Measurements from ENCODE around the gene UNKL.

Gene UNKL

GRCh38 chr16:1325673-1326371, 88.7 kb downstream of the UNKL start:
- DNase-seq (ENCODE audit: low read depth), result no peak

GRCh38 chr16:1325261-1325660, 89.2 kb downstream of the UNKL start:
- DNase-seq (ENCODE audit: low read depth), result no peak

GRCh38 chr16:1324286-1324826, 90.1 kb downstream of the UNKL start:
- no peak for DNase-seq (ENCODE audit: low read depth)

GRCh38 chr16:1323296-1324239, 90.9 kb downstream of the UNKL start:
- DNase-seq (ENCODE audit: low read depth), result no peak

- no peak for DNase-seq (ENCODE audit: low read depth)
Measured at GRCh38 chr16:1322407-1322806, 92.1 kb downstream of the UNKL start.

GRCh38 chr16:1320658-1321240, 93.8 kb downstream of the UNKL start:
- no peak for DNase-seq (ENCODE audit: low read depth)

- DNase-seq (ENCODE audit: low read depth), result no peak
Measured at GRCh38 chr16:1320097-1320496, 94.4 kb downstream of the UNKL start.

- no peak for DNase-seq (ENCODE audit: low read depth)
Measured at GRCh38 chr16:1319041-1319440, 95.5 kb downstream of the UNKL start.

- DNase-seq (ENCODE audit: low read depth), result no peak
Measured at GRCh38 chr16:1318268-1318545, 96.3 kb downstream of the UNKL start.

- no peak for DNase-seq (ENCODE audit: low read depth)
Measured at GRCh38 chr16:1317479-1318267, 96.8 kb downstream of the UNKL start.

- DNase-seq (ENCODE audit: low read depth), result no peak
Measured at GRCh38 chr16:1316033-1316405, 98.5 kb downstream of the UNKL start.

- DNase-seq (ENCODE audit: low read depth), result no peak
Measured at GRCh38 chr16:1315081-1316032, 99.1 kb downstream of the UNKL start.

GRCh38 chr16:1314399-1315068, 100.0 kb downstream of the UNKL start:
- no peak for DNase-seq (ENCODE audit: low read depth)

GRCh38 chr16:1313721-1314369, 100.7 kb downstream of the UNKL start:
- DNase-seq (ENCODE audit: low read depth), result no peak
